NCI-H748 (cell line): Measurements from ENCODE around the gene SIRPG.
"Not testable (repeated sequence)": the region's sequence is repeated elsewhere in the genome, so short reads cannot be mapped to it uniquely, and the experiment has no call there.

ENCODE experiments used
- DNase-seq: peaks from one replicate; lab custom pipeline; 2025; ENCODE audit not compliant: unreplicated experiment; lab: John Stamatoyannopoulos, UW

SIRPG gene

DNA sequence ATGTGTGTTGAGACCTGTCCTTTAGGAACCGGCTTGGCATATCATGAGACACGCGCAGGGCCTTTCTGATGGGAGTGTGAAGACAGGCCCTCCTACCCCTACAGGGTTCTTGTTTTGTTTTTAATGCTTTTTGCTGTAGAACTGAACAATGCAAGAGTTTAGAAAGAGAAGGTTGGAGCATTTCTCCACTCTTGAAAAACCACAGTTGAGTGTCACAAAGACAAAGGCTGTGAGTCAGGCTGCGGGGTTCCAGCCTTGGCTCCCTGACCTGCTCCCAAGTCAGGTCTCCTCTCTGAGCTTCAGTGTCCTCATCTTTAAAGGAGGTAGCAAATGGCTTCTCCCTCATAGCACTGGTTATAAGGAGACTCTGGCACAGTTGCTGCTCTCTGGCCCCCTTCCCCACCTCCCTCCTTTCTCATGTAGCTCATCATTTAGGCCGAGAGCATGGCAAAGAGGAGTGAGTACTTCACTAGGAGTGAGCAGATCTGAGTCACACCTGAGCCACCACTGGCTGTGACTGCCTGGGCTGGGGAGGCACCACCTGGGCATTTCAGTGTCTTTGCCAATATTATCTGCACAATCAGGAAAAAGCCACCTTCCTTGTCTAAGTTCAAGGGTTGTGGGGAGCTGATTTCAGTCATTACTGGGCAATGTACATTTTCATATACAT, 48.8 kb downstream of the SIRPG start:
- DNase-seq: not testable (repeated sequence)

DNA sequence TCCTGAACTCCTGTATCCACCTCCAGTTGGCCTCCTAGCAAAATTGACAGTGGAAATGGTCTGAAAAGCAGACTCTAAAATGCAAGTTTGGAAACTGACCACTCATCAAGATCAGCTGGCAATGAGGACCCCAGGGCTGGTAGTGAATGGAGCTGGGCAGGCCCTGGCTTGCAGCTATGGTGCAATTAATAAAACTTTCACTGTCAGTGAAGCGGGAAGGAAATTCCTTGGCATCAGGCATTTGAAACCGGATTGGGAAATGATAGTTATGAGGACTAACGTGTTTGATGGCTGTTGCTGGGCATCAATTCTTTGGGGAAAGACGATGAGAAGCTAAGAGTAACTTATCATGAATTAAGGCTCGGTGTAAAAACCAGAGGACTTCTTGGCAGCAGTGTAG, 56.8 kb downstream of the SIRPG start:
- DNase-seq: no peak

GRCh38 chr20:1595333-1595732, 62.2 kb downstream of the SIRPG start:
- DNase-seq: no peak

- no peak for DNase-seq
Measured at GRCh38 chr20:1588533-1589460, 68.8 kb downstream of the SIRPG start.

DNA sequence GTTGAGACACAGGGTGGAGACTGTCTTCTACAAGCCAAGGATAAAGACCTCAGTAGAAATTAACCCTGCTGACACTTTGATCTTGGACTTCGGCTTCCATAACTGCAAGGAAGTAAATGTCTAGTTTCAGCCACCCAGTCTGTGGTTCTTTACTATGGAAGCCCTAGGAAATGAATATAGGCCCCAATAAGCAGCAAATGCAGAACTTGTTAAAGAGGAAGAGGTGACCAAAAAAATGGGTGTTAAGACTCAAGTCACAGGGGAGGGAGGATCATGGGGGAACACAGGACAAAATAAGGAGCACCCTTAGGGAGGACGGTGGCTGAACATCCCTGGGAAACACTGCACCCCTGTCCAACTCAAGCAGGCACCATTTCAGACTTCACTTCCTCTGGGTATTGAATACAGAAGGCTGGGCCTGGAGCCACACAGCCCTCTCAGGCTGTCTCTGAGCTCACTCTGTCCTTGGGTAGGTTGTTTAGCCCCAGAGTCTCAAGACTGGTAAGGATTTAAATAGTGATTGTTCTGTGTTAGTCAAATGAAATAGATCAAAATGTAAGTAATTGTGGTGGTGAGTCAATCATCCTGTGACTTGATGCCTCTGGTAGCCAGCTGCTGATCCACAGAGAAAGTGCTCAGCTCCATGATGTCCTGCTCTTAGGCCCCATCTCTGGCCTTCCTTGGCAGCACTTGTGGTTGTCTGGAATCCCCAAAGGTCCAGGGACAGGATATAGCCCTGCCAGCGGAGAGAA, 69.6 kb downstream of the SIRPG start:
- DNase-seq: no peak

DNA sequence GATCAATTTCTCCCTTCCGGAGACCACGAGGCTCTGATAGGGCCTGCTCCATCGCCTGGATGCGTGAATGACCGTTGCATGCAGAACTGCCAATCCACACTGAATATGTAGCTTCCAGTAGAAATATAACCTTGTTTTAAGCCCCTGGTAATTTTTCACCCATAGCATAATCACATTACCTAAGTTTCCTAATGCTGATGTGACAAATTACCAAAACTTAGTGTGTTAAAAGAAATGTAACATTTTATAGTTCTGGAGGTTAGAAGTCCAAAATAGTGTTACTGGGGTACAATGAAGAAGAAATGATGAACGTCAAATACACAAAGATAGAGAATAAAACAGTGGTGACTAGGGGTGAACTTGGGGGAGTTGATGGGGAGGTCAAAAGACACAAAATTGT, 78.1 kb downstream of the SIRPG start:
- no peak for DNase-seq
